Esophagus squamous epithelium (tissue), 5 donors: ENCODE data around the gene KMT5B. TPM values are rescaled to one million over a fixed set of nuclear protein-coding genes. Genes with fewer than 3 reads are reported as not detected.

ENCODE experiments used
- DNase-seq: peaks from one replicate; lab custom pipeline; 2025; lab: John Stamatoyannopoulos, UW
- H3K27ac ChIP-seq, 4 donors: fragments of 200-600 bp; sonication (generic); one replicate each; pipeline ENCODE4 v1.5.1; 2016 to 2019; ENCODE audit warnings: mild to moderate bottlenecking in 1 of 4
- H3K27me3 ChIP-seq, 4 donors: fragments of 200-600 bp; sonication (generic); 1 replicate in 3 of 4; 2 replicates in 1 of 4; pipeline versions ENCODE4 v1.5.1 to v1.6.0; 2017 to 2021; ENCODE audit warnings: antibody characterized with exemption in 1 of 4
- H3K36me3 ChIP-seq, 3 donors: fragments of 200-600 bp; sonication (generic); one replicate each; pipeline ENCODE4 v1.5.1; 2016 to 2019
- H3K4me1 ChIP-seq, 3 donors: fragments of 200-600 bp; sonication (generic); one replicate each; pipeline ENCODE4 v1.5.1; 2017 to 2019
- H3K4me3 ChIP-seq, 4 donors: fragments of 200-600 bp; sonication (generic); 1 replicate in 3 of 4; 2 replicates in 1 of 4; pipeline ENCODE4 v1.5.1; 2016 to 2019; ENCODE audit warnings: mild to moderate bottlenecking in 2 of 4, moderate library complexity in 1 of 4
- H3K9me3 ChIP-seq, 3 donors: fragments of 200-600 bp; sonication (generic); one replicate each; pipeline ENCODE4 v1.5.1; 2016 to 2019
- POLR2A ChIP-seq, 4 donors: fragments of 450-650 bp; IDR thresholded peaks; one replicate each; pipeline ENCODE4 v1.6.1; 2017; ENCODE audit warnings: antibody characterized with exemption in 4 of 4, mild to moderate bottlenecking in 4 of 4, moderate library complexity in 3 of 4
- WGBS, 2 donors: methylation state at CpG; one replicate each; pipeline ENCODE4 v1.1.5; 2018; 5-methylcytosine and 5-hydroxymethylcytosine counted together
- intact Hi-C: fragments of 100-400 bp; cut with DNase I; formaldehyde crosslinking; loops from one replicate; pipeline ENCODE4 v1.15.0; 2022
- total RNA-seq, 4 donors: library from RNA; depleted of rRNA; stranded (reverse); fragments of >200 nt; gene quantifications; one replicate each; pipeline ENCODE4 v1.1.0, GENCODE V29; 2016
- TF ChIP-seq, protein P1 (sequence below), 6 experiments: fragments of 450-650 bp in 4 of 6; fragments of 200-600 bp in 2 of 6; sonication (generic) in 2 of 6; IDR thresholded peaks; one replicate each; pipeline ENCODE4 v1.5.1; 2016 to 2019; ENCODE audit warnings: antibody characterized with exemption in 6 of 6, mild to moderate bottlenecking in 4 of 6, moderate library complexity in 4 of 6
- donor health status: DM: yes; HTN: yes; CAD: no.

The KMT5B gene
- total RNA-seq, 4 donors from 2014 or later = 18.4 to 37.6 (median 21.9) TPM

DNA sequence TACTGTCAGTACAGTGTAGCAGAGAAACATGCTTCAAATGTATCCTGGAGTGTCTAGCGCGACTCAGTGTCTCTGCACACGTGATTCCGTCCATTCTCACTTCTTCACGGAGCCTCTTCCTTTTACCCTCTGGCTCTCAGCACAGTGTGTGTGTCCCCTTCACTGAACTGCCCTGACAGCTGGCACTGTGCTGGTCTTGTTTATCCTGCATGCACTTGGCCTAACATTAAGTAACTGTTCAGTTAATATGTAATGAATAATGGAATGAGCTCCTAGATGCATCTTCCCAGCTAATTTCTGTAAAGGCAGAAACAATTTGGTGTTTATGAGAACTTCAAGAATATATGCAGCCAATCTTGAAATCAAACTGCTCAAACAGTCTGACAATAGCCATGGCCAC is 44.4 kb downstream of the KMT5B start:
- no peak overlapping the region for H3K27ac ChIP-seq
- H3K27me3 ChIP-seq = no peaks in the 10 kb centered on the region
- intact Hi-C loops = no loop called here
- no peak overlapping the region for H3K4me3 ChIP-seq
- WGBS, 2 donors = 95 to 97% methylated on average over 5 of the region's 5 CpGs
- no peaks in the 10 kb centered on the region for H3K9me3 ChIP-seq
- no peak for DNase-seq
- TF ChIP-seq, protein P1, sequence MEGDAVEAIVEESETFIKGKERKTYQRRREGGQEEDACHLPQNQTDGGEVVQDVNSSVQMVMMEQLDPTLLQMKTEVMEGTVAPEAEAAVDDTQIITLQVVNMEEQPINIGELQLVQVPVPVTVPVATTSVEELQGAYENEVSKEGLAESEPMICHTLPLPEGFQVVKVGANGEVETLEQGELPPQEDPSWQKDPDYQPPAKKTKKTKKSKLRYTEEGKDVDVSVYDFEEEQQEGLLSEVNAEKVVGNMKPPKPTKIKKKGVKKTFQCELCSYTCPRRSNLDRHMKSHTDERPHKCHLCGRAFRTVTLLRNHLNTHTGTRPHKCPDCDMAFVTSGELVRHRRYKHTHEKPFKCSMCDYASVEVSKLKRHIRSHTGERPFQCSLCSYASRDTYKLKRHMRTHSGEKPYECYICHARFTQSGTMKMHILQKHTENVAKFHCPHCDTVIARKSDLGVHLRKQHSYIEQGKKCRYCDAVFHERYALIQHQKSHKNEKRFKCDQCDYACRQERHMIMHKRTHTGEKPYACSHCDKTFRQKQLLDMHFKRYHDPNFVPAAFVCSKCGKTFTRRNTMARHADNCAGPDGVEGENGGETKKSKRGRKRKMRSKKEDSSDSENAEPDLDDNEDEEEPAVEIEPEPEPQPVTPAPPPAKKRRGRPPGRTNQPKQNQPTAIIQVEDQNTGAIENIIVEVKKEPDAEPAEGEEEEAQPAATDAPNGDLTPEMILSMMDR (IDR thresholded peaks at IDR 0.05) = no peak
- no peak for TF ChIP-seq POLR2A (IDR thresholded peaks at IDR 0.05)
- H3K36me3 ChIP-seq = peaks cover 15 to 100% (median 51%) of the 10 kb centered on the region in 3 donors
- H3K4me1 ChIP-seq = peaks cover 0 to 8% (median 0%) of the 10 kb centered on the region in 3 donors

DNA sequence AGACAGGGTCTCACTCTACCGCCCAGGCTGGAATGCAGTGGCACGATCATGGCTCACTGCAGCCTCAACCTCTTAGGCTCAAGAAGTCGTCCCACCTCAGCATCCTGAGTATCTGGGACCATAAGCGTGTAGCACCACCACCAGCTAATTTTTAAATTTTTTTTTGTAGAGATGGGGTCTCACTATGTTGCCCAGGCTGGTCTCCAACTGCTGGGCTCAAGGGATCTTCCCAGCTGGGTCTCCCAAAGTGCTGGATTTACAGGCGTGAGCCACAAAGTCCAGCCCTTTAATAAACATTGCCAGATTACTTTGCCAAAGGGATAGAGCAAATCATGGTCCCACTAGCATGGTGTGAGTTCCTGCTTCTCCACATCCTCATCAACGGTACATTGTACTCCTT is 45.6 kb downstream of the KMT5B start:
- no peak for DNase-seq
- peaks cover 15 to 100% (median 44%) of the 10 kb centered on the region in 3 donors for H3K36me3 ChIP-seq
- H3K27me3 ChIP-seq = no peaks in the 10 kb centered on the region
- no peak overlapping the region for H3K4me3 ChIP-seq
- no peak for TF ChIP-seq POLR2A (IDR thresholded peaks at IDR 0.05)
- TF ChIP-seq, protein P1 (IDR thresholded peaks at IDR 0.05) = no peak
- peaks cover 0 to 8% (median 0%) of the 10 kb centered on the region in 3 donors for H3K4me1 ChIP-seq
- H3K27ac ChIP-seq = no peak overlapping the region
- WGBS, 2 donors = 88 to 93% methylated on average over 4 to 6 of the region's 6 CpGs
- intact Hi-C loops = no loop called here
- H3K9me3 ChIP-seq = no peaks in the 10 kb centered on the region

DNA sequence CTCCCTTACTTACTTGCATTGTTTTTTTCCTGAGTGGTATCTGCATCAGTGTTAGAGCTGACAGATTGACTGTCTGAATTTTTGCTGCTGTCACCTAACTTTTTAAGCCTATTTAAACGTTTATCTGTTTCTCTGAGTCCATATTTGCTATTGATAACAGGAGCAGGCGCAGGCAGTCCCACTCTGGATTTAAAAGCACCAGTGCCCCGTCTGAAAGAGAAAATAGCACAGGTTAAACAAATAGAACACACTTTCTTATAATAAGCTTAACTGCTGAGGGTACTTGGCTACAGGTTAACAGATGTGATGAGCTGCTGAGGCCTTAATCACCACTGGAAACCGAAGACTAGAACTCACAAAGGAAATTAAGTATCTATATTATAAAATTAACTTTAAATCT is 46.1 kb downstream of the KMT5B start:
- Histone ChIP-seq H3K9me3 (no peaks in the 10 kb centered on the region), H3K27me3 (no peaks in the 10 kb centered on the region), H3K4me3 (no peak overlapping the region), H3K27ac (no peak overlapping the region), H3K36me3 (peaks cover 15 to 100% (median 44%) of the 10 kb centered on the region in 3 donors), H3K4me1 (peaks cover 0 to 8% (median 0%) of the 10 kb centered on the region in 3 donors)
- DNase-seq = no peak
- 76 to 82% methylated on average over 4 of the region's 4 CpGs for WGBS, 2 donors
- no peak for TF ChIP-seq POLR2A (IDR thresholded peaks at IDR 0.05)
- TF ChIP-seq, protein P1 (IDR thresholded peaks at IDR 0.05) = no peak
- intact Hi-C loops = no loop called here

DNA sequence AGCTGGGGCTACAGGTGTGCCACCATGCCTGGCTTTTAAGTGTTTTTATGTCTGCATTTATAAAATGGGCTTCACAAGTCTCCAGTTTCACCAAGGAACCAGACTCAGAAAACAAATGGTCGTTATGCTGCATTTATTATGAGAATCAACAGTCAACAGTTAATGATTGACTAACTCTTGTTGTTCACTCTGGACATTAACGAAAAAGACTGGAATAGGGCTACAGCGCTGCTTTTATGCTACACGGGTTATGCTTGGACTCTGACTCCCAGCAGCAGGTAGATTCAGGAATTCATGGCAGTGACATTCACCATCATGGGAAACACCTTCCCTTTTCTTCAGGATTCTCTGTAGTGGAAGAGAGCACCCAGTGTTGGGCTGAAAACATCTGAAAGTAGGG is 47.5 kb downstream of the KMT5B start:
- Histone ChIP-seq H3K27me3 (no peaks in the 10 kb centered on the region), H3K36me3 (peaks cover 15 to 95% (median 37%) of the 10 kb centered on the region in 3 donors), H3K4me1 (peaks cover 0 to 8% (median 0%) of the 10 kb centered on the region in 3 donors), H3K27ac (no peak overlapping the region), H3K9me3 (no peaks in the 10 kb centered on the region), H3K4me3 (no peak overlapping the region)
- DNase-seq = no peak
- TF ChIP-seq, protein P1 (IDR thresholded peaks at IDR 0.05) = no peak
- TF ChIP-seq POLR2A (IDR thresholded peaks at IDR 0.05) = no peak
- WGBS, 2 donors = 85 to 86% methylated on average over 4 of the region's 4 CpGs
- intact Hi-C loops = no loop called here

DNA sequence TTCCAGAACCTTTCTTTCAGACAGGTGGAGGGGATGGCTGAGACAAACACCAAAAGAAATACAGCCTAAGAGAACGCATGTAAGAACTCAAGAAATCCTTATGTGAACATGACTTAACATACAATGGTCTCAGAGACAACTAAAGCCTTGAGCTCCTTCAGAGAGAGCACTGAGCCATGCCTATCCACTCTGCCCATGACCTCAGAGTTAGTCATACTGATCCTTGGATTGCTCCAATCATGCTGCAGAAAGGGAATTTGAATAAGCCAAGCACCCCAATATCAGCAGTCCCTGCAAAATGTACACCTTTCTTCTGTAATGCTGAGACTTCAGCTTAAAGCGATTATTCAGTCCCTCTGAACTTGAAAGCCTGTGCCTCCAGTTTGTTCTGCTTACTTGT is 48.7 kb downstream of the KMT5B start:
- Histone ChIP-seq H3K27ac (no peak overlapping the region), H3K4me3 (no peak overlapping the region), H3K36me3 (peaks cover 15 to 91% (median 26%) of the 10 kb centered on the region in 3 donors), H3K27me3 (no peaks in the 10 kb centered on the region), H3K4me1 (peaks cover 0 to 8% (median 0%) of the 10 kb centered on the region in 3 donors), H3K9me3 (no peaks in the 10 kb centered on the region)
- DNase-seq = no peak
- intact Hi-C loops = no loop called here
- TF ChIP-seq, protein P1 (IDR thresholded peaks at IDR 0.05) = no peak
- no peak for TF ChIP-seq POLR2A (IDR thresholded peaks at IDR 0.05)
- 59 to 89% methylated on average over 2 of the region's 2 CpGs for WGBS, 2 donors
